ENCODE results near the gene EIF4G1. TPM values are rescaled to one million over a fixed set of nuclear protein-coding genes. Genes with fewer than 3 reads are reported as not detected.

Gene EIF4G1
- total RNA-seq, 1 experiment from 2014 or later = 211 TPM

GRCh38 chr3:184383033-184383740 lies 68.8 kb downstream of the EIF4G1 start:
- in situ Hi-C loops (cut with HindIII; ENCODE audit: low pct_unique_long_range_greater_than_20kb, low sequenced_read_pairs) = no loop called here
- DNase-seq (ENCODE audit: low read depth, low spot score) = no peak

DNA sequence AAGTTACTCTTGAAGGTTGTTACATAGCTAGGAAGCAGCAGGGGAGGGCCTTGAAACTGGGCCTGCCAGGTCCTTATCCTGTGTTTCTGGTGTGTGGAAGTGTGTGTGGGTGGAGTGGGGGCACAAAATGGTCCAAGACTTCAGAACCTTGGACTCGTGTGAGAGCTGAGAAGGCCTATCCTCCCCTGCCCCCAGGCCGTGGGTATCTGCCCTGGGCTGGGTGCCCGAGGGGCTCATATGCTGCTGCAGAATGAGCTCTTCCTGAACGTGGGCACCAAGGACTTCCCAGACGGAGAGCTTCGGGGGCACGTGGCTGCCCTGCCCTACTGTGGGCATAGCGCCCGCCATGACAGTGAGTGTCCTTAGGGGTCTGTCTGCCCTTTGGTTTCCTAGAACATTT lies 69.9 kb downstream of the EIF4G1 start:
- no peak for DNase-seq (ENCODE audit: low read depth, low spot score)
- in situ Hi-C loops (cut with HindIII; ENCODE audit: low pct_unique_long_range_greater_than_20kb, low sequenced_read_pairs) = no loop called here

Small RNA genes within 50 kb of the gene (small RNA-seq; reads per million reads assigned to genes)
- 29.4 to 600 reads per million in 2 experiments for gene SNORD66

Other genes starting within 250 kb of the EIF4G1 start
- gene HTR3E, start 217.5 kb upstream of the EIF4G1 start, total RNA-seq (2014; rRNA removed; shearing (Covaris generic)) = not detected in 2 replicates
- gene EIF2B5, start 179.2 kb upstream of the EIF4G1 start, total RNA-seq (2014; rRNA removed; shearing (Covaris generic)) = 62.6 and 66.4 TPM in 2 replicates
- 29.1 and 32.0 TPM in 2 replicates for gene DVL3, start 159.2 kb upstream of the EIF4G1 start, total RNA-seq (2014; rRNA removed; shearing (Covaris generic))
- 353 and 355 TPM in 2 replicates for gene AP2M1, start 139.8 kb upstream of the EIF4G1 start, total RNA-seq (2014; rRNA removed; shearing (Covaris generic))
- 24.7 and 32.2 TPM in 2 replicates for gene ABCF3, start 128.4 kb upstream of the EIF4G1 start, total RNA-seq (2014; rRNA removed; shearing (Covaris generic))
- gene VWA5B2, start 85.0 kb upstream of the EIF4G1 start, total RNA-seq (2014; rRNA removed; shearing (Covaris generic)) = not detected in 2 replicates
- 96.6 and 100 TPM in 2 replicates for gene ALG3, start 65.6 kb upstream of the EIF4G1 start, total RNA-seq (2014; rRNA removed; shearing (Covaris generic))
- 16.0 and 16.5 TPM in 2 replicates for gene EEF1AKMT4, start 64.9 kb upstream of the EIF4G1 start, total RNA-seq (2014; rRNA removed; shearing (Covaris generic))
- 0.35 and 0.77 TPM in 2 replicates for gene CAMK2N2, start 53.1 kb upstream of the EIF4G1 start, total RNA-seq (2014; rRNA removed; shearing (Covaris generic))
- gene ECE2, start 38.6 kb upstream of the EIF4G1 start, total RNA-seq (2014; rRNA removed; shearing (Covaris generic)) = not detected in 2 replicates
- 423 and 430 TPM in 2 replicates for gene PSMD2, start 15.4 kb upstream of the EIF4G1 start, total RNA-seq (2014; rRNA removed; shearing (Covaris generic))
- gene FAM131A, start 23.0 kb downstream of the EIF4G1 start, total RNA-seq (2014; rRNA removed; shearing (Covaris generic)) = 17.7 and 19.5 TPM in 2 replicates
- gene CLCN2, start 47.0 kb downstream of the EIF4G1 start, total RNA-seq (2014; rRNA removed; shearing (Covaris generic)) = 5.7 and 5.9 TPM in 2 replicates
- 131 and 144 TPM in 2 replicates for gene POLR2H, start 47.1 kb downstream of the EIF4G1 start, total RNA-seq (2014; rRNA removed; shearing (Covaris generic))
- gene THPO, start 63.6 kb downstream of the EIF4G1 start, total RNA-seq (2014; rRNA removed; shearing (Covaris generic)) = 1.1 TPM in 1 of 2 replicates, not detected in the other
- gene CHRD, start 65.4 kb downstream of the EIF4G1 start, total RNA-seq (2014; rRNA removed; shearing (Covaris generic)) = 2.8 and 2.9 TPM in 2 replicates
- 0.37 and 0.67 TPM in 2 replicates for gene EPHB3, start 247.2 kb downstream of the EIF4G1 start, total RNA-seq (2014; rRNA removed; shearing (Covaris generic))